ENCODE measurements around the gene FHOD1.

Gene FHOD1

DNA sequence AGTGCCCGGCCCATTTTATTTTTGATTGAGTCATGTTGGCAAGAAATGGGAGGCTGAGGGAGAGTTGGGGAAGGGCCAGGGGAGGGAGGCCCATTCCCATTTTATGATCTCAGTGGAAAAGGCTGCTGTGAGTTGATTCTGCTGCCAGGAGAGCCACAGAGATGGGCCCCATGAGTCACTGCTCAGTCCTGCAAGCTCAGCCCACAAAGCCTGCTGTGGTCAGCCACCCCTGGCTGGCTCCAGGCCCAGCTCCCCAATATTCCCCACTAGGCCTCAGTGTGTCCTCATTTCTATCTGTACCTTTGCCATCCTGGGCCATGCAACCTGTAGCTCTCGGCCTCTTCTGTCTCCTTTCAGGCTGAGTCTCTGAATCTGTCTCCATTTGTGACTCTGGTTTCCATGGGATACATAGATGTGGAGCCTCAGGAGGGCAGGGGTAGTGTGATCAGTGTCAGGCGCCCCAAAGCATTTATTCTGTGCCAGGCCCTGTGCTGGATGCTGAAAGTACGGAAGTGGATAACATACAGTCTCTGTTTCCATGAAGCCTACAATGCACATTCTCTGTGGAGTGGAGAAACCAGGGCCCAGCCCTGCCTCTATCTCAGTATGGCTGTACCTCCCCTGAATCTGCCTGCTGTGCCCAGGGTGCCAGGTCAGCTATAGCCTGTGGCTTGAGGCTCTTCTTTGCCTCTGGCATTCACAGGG lies 30.2 kb upstream of the FHOD1 start:
- peak; percentile 99 for DNase-seq

DNA sequence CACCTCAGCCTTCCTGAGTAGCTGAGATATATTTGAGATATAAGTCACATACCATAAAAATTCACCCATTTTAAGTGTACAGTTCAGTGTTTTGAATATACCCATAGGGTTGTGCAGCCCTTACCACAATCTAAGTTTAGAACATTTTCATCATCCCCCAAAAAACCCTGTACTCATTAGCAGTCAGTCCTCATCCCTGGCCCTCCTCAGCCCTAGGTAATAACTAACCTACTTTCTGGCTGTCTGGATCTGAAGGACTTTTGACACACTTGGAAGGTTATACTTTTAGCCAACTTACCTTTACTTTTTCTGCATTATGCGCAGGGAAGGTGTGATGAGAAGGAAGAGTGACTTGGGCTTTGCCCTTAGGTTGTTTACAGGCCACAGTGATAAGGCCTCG lies 28.0 kb upstream of the FHOD1 start:
- no peak for DNase-seq

DNA sequence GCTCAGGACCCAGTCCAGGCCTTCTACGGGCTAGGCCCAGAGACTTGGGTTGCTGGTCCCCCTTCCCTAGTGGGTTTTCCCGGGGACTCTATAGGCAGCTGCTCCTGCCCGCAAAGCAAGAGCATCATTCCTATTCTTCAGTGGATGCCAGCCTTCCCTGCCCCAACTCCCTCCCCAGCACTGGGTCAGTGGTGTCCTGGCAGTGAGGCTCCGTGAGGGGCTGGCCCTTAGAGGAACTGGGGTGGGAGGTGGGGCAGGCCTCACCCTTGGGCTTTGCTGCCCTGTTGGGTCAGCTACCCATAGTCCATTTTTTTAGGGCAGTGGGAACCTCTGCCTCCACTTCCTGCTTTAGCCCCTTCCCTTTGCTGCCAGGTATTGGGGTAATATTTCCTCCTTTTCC lies 24.2 kb upstream of the FHOD1 start:
- DNase-seq = no peak

DNA sequence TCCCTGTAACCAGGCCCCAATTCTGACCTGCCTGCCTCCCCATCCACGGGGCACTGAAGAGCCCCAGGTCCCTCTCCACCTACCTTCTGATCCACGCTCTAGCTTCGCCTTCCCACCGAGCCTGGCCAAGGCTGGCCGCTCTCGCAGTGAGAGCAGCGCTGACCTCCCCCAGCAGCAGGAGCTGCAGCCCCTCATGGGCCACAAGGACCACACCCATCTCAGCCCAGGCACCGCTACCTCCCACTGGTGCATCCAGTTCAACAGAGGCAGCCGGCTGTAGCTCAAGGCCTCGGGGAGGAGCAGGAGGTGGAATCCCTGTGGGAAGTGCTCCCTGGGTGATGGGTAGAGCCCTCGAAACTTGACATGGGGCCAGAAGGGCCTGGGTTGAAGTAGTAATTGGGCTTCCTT lies 23.7 kb upstream of the FHOD1 start:
- no peak for DNase-seq

DNA sequence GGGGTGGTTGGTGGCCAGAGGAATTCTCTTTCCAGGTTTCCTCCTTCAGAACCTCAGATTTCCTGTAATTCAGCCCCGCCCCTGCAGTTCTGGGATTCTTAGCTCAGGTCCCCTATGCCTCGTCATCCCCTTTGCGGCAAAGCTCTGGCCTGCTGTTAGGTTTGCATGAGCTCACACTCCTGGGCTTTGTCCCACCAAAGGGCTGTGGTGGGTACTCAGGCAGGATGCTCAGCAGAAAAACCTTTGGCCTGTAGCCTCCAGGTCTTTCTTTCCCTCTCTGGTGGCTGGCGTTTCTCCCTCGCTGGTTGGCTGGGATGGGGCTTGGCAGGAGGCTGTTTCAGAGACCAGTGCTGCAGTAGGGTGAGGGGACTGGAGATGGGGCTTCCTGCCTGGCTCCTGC lies 22.5 kb upstream of the FHOD1 start:
- DNase-seq = peak; percentile 47

DNA sequence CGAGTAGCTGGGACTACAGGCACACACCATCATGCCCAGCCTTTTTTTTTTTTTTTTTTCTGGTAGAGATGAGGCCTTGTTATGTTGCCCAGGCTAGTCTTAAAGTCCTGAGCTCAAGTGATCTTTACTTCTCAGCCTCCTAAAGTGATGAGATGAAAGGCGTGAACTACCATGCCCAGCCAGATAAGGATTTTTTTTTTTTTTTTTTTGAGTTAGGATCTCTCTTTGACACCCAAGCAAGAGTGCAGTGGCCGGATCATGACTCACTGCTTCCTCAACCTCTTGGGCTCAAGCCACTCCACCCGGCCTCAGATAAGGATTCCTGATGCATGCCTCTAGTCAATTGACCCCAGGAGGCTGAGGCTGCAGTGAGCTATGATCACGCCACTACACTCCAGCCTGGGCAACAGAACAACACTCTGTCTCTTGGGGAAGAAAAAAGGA lies 20.9 kb upstream of the FHOD1 start:
- peak; percentile 96 for DNase-seq

DNA sequence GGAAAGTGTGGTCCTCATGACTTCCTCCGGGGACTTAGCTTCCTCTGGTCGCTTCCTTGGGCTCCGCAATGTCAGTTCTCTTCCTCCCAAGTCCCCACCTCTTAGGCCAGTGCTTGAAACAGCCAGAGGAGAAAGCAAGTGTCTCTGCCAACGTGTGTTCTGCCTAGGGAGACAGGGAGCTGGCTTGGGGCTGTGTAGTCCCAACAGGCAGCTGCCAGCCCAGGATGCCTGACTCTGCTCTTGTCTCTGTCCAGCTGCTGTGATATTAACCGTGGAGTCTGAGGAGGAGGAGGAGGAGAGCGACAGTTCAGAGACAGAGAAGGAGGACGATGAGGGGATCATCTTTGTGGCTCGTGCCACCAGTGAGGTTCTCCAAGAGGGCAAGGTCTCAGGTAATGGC lies 18.6 kb upstream of the FHOD1 start:
- no peak for DNase-seq

DNA sequence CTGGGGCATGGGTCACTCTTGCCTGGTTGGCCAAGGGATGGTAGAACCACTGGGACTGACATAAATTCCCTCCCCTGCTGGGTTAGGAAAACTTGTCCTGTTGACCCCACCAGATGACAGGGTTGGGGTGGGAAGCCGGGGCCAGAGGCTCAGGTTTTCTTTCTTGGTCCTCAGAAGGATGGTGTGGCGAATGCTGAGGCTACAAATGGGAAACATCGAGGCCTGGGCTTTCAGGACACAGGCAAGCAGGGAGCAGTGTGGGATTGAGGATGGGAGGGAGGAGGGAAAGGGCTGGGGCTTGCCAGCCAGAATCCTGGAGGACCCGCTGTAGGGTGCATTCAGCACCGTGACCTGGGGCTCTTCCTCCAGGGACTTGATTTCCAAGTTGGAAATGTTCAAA lies 17.6 kb upstream of the FHOD1 start:
- DNase-seq = no peak

DNA sequence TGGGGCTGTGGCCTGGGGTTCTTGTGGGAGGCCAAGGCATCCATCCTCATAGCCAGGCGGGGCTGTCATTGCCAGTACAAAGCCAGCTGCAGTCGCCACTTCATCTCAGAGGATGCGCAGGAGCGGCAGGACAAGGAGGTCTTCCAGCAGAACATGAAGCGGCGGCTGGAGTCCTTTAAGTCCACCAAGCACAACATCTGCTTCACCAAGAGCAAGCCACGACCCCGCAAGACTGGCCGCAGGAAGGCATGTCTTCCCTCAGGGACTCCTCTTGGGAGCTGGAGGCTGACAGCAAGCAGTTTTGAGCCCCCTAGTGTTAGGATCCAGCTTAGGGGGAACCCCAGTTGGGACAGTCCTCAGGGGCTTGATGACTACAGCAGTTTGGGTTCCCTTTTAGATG lies 17.0 kb upstream of the FHOD1 start:
- DNase-seq = no peak

DNA sequence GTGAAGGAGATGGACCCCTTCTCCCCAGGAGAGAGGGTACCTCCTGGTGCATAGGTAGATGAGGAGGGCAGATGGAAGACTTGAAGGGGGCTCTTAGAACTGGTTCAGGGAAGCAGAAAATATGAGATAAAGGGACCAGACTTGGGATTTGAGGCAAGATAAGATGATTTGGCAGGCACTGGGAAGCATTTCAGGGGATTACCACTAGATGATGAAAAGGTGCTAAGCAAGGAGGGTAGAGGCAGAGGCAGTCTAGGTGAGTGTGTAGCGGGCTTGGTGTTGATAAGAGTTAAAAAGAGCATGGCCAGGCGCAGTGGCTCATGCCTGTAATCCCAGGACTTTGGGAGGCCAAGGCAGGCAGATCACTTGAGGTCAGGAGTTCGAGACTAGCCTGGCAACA lies 15.9 kb upstream of the FHOD1 start:
- no peak for DNase-seq

DNA sequence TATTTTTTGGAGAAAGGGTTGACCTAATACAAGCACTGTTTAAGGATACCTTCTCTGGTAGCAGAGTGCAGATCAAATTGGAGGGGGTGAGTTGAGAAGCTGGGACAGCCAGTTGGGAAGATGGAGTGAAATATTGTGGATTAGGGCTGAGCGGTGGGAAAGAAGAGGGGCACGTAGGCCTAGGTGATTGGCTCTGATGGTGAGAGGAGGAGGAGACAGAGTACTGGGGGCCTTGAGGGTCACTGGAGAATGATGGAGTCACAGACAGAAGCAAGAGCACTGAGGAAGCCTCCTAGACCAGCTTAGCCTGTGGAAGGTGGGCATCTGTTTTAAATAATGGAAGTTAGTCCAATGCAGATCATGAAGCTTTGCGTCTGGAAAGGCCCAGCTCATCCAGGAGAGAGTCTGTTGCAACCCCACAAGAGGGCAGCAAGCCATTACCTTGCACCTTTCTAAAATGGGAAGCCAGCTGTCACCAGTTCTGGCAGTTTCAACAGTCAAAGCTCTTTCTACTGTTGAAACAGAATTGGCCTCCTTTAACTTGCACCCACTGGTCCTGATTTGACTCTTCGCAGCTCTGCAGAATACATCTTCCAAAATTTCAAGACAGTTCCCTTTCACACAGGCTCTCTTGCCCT lies 13.3 kb upstream of the FHOD1 start:
- DNase-seq = peak; percentile 57

DNA sequence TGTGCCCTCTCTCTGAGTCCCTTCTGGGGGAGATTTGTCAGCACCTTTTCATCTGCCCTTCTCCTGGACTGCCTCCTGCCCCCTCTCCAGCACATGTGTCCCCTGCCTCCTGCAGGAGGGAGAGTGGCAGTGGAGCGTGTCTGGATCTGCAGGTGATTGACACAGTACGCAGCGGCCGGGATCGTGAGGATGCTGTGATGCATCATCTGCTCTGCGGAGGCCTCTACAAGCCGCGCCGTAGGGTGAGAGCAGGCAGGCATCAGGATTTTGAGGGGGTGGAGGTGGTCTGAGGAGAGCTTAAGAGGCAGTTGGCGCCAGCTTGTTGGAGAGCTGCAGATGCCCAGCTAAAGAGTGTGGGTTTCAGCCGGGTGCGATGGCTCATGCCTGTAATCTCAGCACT lies 12.4 kb upstream of the FHOD1 start:
- DNase-seq = no peak

DNA sequence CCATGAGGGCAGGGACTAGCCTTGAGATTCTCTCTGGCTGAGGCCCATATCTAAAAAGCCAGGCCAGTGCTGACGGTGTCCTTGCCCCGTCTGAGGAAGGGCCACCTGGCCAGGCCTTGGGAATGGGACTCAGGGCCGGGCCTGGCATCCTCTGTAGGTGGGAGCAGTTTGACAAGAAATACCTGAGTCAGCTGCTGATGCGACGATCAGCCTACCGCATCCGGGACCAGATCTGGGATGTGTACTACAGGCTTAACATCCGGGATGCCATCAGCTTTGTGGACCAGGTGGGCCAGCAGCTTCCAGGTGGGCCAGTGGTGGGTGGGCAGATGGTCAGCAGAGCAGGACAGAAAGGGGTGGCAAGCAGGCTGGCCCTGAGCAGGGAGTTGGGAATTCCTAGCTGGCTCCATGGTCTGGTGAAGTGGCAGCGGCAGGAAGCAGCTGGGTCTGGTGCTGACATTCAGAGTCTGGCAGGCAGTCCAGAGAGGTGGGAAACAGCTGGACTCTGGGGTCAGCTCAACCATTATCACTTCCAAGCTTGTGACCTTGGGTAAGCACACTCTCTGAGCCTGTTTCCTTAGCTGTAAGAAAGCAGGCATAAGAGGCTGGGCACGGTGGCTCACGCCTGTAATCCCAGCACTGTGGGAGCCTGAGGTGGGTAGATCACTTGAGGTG lies 11.0 kb upstream of the FHOD1 start:
- DNase-seq = no peak

DNA sequence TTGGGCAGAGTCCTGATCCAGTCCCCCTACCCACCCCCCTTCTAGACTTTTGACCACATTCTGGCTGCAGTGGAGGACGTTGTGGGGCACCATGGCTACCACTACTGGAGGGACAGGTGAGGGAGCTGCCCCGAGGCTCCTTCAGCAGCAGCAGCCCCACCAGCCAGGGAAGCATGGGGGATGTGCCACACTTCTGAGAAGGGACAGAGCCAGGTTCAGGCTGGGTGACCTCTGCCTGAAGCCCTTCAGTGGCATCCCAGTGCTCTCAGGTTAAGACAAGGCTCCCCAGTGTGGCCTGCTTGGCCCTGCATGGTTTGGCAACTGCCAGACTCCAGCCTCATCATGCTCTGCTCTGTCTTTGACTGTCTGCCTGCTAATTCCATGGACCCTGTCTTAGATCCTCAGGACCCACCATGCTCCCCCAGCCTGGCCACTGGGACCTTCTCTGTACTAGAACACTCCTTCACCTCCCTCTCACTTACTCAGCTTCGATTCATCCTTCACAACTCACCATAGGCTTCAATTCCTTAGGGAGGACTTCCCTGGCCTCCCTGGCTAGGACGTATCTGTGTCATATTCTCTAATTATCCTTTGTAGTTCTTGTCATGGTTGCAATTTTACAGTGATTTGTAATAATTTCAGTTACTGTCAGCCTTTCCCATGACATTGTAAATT lies 10.3 kb upstream of the FHOD1 start:
- DNase-seq = peak; percentile 73

DNA sequence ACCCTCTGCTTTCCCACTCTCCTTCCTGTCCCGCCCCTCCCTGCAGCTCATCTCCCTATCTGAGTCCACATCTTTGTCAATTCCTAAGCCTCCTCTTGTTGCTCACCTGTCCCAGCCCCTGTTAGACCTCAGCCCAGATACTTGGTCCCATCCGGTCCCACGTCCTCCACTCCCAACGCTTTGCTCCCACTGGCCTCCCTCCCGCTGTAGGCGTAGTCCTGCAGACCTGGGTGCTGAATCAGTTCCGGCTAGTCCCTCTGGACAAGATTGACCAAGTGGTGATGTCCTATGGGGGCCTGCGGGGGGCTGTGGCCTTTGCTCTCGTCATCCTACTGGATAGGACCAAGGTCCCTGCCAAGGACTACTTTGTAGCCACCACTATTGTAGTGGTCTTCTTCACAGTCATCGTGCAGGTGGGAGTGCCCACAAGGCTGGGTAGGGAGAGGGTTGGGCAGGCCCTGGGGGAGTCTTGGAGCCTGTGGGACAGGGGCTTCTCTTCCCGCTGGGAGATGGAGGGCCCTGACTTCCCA lies 9.5 kb upstream of the FHOD1 start:
- no peak for DNase-seq

DNA sequence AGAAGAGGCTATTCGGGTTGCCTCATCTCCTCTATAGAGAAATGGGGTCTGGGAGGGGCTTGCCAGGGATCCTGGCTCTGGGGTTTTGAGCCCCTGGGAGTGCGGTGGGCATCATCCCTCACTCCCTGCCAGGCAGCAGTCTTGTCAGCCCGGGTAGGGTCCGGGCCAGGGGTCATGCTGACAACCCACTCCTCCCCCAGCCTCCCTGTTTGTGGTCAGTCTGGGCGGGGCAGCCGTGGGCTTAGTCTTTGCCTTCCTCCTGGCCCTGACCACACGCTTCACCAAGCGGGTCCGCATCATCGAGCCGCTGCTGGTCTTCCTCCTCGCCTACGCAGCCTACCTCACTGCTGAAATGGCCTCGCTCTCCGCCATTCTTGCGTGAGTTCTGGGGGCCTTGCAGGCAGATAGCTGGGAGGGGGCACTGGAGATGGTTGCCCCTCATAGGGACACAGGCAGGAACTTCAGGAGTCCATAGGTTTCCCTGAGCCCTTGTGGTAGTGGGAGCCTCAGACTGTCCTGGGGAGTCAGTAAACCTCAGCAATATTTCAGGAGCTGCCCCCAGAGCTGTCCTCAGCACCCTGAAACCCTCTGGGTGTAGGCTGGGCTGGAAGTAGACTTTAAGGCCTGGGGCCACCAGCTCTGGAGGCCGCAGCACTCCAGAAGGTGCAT lies 8.4 kb upstream of the FHOD1 start:
- DNase-seq = no peak

DNA sequence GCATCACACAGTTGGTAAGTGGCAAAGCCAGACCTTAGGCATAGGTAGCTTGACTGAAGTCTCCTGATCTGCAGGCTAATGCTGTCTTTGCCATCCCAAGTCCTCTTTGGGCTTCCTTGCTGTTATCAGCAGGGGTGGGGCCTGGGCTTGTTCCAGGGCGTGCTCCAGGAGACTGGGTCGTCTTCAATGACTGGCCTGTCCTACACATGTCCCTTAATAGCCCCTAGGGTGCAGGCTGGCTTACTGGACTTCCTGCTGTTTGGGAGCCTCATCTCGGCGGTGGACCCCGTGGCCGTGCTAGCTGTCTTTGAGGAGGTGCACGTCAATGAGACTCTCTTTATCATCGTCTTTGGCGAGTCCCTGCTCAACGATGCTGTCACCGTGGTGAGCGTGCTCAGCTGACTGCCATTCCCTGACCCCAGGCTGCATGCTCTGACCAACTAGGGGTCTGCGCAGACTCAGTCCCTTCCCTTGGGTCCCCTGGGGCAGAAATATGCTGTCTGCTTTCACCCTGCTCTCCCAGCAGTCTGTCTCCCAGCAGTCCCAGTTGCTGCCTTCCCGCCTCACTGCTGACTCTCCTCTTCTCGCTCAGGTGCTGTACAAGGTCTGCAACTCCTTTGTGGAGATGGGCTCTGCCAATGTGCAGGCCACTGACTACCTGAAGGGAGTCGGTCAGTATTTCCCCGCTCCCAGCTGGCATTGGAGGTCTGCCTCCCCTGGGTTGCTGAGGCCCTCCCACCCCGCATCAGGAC lies 7.7 kb upstream of the FHOD1 start:
- no peak for DNase-seq

DNA sequence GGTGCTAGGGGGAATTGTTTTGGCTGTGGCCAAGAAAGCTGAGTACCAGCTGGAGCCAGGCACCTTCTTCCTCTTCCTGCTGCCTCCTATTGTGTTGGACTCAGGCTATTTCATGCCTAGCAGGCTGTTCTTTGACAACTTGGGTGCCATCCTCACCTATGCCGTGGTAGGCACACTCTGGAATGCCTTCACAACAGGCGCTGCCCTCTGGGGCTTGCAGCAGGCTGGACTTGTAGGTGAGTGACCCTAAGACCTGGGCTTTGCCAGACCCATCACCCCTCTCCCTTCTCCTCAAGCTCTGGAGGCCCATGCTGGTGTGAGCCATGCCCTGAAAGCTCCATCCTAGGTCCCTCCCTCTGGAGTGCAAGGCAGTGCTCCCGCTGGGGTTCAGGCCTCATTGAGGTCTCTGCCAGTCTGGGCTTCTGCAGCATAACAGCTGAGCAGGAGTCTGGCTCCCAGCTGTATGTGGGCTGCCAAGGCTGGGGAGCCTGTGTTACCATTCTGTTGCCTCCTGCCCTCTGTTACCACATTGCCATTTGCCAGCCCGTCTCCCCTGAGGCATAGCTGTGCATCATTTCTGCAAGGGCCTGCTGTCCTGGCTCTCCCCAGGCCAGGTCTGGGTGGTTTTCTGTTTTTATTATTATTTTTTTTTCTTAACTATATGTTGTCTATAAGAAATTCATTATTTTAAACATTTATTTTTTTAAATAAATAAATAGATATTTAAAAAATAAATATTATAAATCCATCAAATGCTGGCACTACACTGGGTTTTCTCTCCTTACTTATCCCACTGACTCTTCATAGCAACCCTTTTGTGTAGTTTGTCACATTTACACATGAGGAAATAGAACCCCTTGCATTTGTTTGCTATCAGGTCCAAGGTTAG lies 5.6 kb upstream of the FHOD1 start:
- DNase-seq = no peak

DNA sequence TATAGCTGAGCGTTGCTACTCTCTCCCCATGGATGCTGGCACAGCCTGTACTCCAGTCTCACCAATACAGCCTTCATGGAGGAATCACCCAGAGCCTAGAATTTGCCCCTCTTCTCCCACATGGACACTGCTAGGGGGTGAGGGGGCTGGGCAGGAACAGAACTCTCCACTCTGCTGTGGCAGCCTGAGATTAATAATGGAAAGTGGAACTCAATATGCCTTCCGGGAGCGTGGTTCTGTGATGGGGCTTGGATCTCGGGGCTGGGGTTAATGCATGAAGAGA lies 2.7 kb upstream of the FHOD1 start:
- DNase-seq = no peak

DNA sequence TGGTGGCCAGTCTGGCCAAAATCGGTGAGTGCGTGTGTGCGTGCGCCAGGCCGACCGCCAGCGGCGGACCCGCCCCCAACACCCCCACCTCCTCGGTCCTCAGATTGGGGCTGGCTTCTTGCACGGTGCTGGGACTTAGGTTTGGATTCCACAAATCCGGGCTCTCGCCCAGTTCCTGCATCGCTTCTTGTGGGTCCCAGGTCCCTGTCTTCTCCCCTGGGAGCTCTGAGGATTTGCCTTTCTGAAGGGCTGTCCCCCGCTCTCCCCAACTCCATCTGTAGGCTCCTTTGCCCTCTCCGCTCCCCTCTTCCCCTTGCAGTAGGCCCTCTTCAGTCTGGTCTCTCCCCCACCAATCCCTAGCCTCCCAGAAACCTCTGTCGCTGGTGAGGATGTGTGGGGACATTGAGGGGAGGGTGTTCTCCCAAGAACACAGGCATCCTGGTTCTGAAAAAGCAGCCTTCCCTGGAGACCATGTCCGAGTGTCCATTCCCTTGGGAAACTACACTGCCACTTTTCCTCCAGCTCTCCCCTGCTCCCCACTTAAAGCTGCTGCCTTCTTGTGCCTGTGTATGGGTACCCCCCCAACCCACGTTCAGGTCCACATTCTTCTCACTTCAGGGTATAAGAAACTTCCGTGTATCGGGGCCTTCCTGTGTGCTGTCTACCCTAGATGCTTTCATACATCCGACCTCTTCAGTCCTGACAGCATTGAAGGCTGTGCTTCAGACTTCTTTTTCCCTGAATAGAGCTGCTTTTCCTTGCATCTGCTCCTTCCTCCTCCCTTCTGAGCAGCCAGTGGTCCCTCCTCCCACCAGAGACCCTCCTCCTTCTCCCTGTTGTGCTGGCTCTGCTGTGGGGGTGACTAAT lies 2.1 kb upstream of the FHOD1 start:
- DNase-seq = no peak

Measured in fibroblast of skin of back (primary cell).